Activated T-cell treated with anti-CD3 and anti-CD28 coated beads for 24 hours (primary cell): Measurements from ENCODE around the gene SEMA3C.

Source experiments
- DNase-seq: peaks from one replicate; pipeline ENCODE4 v3.0.0-alpha.2; 2020; ENCODE audit warnings: low read depth

Gene SEMA3C

DNA sequence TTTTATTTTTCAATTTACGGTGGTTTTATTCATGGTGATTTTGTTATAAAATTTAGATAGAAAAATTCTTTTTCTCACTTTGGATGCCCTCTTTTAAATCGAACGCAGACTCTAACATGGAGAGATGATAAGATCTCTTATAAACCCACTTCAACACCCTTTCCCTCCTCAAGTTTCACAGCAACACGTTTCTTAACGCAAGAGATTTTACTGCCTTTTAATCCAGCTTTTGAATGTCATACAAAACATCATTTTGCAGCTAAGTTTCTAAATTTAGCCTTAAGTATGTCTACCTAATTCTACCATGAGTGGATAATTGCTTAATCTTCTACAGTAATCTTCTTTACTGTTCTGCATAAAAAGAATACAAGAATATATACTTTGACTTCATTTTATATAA, 70.0 kb downstream of the SEMA3C start:
- no peak for DNase-seq

DNA sequence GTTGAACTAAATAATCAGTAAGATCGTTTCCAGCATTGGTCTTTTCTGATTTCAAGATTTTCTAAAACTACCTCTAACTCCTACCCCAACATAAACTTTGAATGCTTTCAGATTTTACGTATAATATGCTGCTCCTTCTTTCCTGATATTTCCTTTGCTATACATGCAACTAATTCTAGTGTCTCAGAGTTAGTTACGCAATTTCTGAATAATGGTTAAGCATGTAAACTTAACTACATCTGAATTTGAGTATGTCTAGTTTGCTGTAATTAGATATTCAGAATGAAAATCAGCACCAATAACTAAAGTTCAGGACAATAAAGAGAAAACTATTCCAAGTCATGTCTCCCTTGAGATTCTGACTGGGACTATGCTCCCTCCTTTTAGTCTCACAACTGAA, 71.0 kb downstream of the SEMA3C start:
- no peak for DNase-seq

DNA sequence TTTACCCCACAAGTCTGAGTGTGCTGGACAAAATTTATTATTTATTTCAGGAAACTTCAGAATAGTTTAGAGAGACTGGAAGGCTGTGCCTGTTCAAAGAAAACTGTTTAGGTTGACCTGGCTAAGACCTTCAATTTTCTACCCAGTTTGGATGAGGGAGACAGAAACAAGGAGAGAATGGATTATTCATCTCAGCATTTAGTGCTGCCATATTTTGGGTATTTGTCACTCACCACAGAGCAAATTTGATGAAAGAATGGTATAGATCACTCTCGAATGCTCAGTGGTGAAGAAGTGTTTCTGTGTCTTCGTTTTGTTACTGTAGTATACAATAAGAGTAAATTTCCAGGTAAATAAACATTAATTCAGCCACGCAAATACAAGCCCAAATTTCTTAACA, 71.8 kb downstream of the SEMA3C start:
- DNase-seq, result no peak

DNA sequence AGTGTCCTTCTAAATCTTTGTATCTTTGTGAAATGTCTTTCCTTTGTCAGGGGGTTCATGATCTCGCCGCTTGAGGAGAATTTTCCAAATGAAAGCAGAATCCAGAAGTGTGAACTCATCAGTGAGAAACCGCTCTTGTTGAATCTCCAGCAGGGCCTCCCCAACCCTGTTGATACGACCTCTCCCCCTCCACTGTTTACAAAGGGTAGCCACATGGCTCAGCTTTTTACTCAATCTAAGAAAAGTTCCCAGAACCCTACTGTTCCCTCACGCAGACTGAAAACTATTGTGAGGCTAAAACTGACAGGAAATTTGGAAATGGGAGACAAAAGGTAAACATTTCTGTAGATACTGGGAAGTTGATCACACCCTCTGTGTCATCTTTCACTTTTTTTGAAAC, 73.9 kb downstream of the SEMA3C start:
- DNase-seq, result no peak

DNA sequence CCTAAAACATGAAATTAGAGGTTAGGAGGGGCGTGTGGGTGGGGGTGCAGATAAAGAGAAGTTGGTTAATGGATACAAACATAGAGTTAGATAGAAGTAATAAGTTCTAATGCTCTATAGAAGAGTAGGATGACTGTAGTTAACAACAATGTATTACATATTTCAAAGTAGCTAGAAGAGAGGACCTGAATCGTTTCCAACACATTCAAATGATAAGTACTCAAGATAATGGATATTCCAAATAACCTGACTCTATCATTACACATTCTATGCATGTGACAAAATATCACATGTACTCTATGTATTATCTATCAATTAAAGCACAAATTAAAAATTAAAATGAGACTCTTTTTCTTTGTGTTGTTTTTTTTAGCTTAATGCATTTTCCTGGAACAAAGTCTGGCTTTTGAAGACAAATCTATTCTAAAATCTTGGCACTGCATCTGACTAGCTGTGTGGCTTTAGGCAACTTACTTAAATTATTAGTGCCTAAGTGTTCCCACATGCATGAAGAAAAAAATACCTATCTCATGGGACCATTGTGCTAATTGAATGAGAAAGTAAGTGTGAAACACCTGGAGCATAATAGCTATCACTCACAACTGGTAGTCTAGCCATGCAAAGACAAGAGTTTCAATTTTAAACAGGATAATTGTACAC, 75.7 kb downstream of the SEMA3C start:
- DNase-seq, result no peak

DNA sequence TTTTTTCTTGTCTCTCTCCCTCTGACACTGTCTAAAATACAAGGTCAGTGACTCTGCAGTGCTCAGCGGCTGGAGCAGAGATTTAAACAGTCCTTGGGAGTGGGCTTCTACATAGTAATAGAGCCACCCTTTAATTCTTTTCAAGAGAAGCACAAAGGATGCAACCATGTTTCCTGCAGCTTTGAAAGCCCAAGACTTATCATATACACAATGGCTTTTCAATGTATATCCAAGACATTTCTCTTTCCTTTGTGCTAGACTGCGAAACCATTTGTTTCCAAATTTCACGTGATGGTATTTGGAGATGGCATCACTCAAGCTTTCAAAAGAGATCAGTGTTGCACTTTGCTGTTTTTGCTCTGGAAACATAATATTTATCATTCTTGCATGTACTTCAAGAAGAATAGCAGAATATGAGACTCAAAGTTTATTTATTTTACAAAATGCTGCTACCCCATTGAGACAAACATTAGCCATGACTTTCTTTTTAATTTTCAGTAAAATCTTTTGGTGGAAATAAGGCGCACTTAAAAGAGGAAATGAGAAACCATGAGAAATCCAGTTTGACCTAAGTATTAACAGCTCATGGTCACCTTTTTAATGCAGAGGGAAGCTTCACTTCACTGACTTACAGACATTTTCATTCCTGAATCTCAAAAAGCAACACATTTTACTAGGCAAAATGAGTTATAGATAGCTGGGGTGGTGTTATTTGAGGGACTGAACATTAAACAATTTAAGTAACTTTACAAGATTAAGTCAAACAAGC, 76.6 kb downstream of the SEMA3C start:
- no peak for DNase-seq

DNA sequence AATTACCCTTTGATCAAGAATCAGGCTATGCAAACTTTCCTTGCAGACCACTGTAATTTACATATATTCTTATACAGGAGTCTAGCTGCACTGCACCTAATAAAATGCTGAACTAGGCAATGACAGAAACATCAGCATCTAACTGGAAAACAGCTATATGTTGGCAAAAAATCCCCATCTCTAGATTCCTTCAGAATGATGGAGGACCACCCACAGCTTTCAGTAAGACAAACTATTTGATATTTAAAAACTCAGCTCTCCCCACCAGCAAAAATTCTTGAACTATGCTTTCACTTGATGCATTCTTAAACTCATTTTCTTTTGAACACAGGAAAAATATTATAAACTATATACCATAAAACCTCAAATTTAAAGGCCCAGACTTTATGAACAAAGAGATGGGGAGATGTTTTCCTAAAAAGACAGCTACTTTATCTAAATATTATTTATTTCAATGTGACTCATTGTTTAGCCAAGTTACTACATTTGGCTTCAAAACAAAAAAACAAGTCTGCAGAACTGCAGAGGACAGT, 77.4 kb downstream of the SEMA3C start:
- no peak for DNase-seq

DNA sequence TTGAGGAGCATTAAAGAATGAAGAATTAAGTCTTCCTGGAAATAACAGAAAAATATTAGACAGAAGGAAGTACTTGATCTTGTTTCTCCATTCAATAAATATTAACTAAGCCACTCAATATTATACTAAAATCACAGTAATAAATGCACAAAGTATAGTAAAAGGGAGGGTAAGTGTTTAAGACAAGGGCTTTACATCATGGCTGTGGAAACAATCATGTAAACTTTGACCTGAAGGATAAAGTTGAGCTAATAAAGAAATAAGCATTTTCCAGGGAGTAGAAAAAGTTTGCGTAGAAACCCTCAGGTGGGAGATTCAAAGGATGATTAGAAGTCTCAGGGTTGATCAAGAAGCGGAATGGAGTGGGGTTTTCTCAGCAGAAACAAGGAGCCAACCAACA, 78.2 kb downstream of the SEMA3C start:
- no peak for DNase-seq

DNA sequence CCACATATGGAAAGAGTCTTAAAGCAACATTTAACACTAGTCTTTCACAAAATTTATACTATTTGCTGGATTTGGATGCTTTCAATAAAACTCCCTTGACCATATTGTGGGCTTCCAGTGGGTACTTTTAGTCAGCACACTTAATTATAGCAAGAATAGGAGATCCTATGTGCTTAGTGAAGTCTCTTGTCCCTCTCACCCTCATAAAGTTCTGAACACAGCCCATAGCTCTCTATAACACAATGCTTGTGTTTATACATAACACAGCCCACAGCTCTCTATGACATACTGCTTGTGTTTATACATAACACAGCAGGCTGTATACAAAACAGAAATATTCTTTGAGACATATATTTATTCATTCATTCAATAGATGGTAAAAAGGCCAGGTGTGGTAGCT, 79.0 kb downstream of the SEMA3C start:
- no peak for DNase-seq

DNA sequence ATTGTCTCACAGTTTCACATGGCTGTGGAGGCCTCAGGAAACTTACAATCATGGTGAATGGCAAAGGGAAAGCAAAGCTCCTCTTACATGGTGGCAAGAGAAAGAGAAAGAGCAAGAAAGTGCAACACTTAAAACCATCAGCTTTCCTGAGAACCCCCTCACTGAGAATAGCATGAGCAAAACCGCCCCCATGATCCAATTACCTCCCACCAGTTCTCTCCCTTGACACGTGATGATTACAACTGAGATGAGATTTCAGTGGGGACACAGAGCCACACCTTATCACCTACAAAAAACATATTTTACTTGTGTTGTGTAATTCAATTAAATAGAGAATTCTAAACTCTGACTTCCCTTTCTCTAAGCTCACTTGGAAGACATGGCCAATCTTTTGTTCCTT, 80.2 kb downstream of the SEMA3C start:
- no peak for DNase-seq

DNA sequence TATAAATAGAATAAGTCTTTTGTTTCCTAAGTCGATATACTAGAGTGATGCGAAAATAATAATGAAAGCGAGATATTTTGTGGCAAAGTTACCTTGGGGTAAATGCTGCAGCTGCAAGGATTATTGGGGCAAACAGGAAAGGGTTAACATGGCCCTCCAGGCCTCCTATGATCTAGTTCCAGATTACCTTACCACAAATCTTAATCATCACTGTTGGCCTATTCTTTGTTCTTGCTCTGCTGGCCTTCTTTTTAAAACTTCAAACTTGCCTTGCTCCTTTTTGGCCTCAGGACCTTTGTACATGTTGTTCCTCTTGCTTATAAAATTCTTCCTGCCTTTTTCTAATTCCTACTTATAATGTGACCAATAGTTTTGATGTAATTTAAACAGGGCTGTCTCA, 81.5 kb downstream of the SEMA3C start:
- DNase-seq, result no peak

DNA sequence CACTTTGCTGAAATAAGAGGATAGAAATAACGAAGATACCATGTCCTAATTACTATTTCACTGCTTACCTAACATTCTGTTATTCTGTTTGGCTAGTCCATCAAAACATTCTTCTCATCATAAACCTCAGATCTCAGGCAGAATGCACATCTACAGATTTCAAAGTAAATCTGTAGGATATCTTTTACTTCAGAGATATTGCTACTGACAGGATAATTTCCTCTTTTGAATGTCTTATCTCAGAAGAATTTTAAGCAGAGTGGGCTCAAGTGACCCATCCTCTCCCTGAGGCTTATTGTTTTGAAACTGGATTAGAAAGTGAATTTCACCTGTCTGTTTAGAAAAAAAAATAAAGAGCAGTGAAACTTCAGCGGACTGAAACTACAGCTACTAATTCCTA, 83.6 kb downstream of the SEMA3C start:
- DNase-seq, result no peak

DNA sequence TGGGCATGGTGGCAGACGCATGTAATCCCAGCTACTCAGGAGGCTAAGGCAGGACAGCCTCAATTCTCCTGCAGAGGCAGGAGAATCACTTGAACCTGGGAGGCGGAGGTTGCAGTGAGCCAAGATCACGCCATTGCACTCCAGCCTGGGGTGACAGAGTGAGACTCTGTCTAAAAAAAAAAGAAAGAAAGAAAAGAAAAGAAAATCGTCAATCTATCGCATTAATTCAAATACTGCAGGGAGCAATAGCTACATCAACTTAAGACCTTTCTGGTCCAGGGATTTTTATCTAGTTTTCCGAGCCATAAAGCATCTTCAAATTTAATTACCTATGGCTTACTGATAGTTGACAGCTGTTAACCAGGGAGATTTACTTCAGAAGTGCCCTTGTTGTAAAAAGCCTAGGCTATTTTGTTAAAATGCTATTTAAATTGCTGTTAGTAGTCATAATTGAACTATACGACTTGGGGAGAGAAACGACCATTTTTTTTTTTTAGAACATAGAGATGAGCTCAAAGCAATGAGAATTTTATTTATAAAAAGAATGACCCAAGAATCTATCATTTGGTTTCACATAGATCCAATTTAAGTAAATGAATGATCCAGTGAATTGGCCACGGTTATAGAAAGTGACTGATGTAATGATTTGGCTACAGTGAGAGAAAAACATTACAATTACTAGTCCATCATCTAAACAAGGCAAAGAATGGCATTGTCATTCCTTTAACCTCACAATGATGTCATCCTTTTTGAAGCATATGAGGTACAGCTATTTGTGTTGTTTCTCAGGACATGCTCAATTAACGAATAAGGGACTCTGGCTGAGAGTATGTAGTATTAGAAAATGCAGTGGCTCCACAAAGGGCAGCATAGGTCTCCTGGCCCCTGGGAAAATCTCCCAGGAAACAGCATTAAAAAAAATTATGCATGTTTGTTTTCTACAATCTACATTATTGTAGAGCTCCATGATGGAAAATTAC, 85.3 kb downstream of the SEMA3C start:
- DNase-seq, result no peak

DNA sequence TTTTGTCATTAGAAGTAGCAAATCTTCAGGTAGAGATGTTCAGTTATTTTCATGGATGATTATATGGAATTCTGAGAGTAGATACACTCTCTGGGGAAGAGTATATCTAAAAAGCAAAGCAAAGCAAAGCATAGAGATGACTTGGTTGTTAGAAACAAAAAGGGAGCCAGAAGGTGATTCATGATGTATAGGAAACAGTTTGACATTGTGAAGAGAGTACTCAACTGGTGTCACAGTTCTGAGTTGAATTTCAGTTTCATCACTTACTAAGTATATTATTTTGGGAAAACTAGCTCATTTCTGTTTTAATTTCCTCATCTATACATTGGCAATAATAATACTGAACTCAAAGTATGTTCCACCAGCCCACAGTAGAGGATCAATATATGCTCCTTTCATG, 86.8 kb downstream of the SEMA3C start:
- DNase-seq, result no peak

DNA sequence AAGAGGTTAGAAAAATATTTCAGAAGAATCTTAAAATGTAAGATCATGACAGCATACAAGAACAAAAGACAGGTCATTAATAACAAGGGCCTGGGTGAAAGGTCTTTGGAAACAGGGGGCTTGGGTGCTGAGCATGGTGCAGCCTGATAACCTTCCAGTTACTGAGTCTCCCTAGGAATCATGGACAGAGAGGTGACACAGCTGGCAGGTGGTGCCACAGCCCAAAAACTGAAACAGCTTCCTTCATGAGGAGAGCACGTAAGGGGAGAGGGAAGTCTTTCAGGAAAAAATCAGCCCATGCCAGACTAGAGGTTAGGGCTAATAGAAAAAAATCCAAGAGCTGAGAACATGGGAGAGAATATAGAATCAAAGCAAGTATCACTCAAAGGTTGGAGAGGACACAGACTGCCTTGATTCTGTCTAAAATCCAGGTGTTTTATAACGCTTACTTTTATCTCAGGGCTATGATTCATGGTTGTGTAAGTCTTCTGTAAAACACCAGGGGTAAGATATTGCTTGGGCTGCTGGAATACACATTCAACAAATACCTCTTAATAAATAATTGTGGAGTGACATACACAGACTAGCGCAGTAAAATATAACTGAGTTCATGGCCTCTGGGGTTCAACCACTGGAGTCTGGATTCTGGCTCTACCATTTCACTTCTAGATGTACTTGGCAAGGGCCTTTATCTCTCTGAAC, 88.1 kb downstream of the SEMA3C start:
- DNase-seq, result no peak

DNA sequence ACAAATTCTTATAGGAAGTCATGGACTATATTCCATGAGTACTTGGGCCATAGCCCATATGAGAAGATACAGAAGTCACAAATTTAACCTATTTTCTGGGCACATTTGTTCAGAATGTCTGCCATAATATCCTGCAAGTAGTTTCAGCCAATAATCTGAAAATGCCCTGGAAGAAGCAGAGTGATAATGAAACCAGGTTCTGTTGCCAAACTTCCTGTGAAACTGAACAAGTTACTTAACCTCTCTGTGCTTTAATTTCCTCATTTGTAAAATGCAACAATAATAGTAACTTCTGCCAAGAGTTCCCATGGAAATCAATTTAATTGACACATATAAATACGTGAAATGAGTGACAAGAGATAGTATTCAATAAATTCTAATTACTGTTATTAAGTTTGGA, 88.8 kb downstream of the SEMA3C start:
- no peak for DNase-seq

DNA sequence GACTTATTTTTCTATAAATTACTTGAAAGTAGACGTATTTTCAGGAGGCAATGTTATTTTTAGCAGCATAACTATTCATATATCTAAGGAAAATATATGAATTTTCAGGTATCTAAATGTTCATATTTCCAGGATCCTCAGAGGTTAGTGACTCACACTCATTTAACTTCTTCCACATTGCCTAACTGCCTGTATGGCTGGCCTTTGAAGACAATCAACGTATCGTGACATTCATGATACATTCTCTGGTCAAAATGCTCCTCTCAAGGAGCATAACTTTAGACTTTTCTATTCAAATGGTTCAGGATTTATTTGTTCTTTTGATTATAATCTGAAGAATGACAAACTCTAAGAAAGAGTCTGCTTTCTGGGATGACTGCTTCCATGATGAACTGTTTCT, 89.3 kb downstream of the SEMA3C start:
- DNase-seq, result no peak

DNA sequence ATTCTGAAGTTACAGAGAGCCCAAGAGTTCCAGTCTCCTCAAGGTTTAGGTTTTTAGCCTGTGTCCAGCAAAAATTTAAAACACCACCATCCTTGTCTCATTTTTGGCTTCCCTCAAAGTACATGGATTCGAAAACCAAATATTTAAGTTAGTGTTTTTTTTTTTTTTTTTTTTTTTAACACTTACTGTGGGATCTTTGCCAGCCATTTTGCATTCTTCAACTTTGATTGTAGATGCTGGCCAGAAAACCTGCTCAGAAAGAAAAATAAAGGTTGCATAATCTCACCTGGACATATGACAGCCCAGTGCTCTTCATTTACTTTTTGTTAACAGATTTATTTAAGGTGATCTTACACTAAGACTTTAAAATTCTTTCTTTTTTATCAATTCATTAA, 91.6 kb downstream of the SEMA3C start:
- DNase-seq, result no peak

DNA sequence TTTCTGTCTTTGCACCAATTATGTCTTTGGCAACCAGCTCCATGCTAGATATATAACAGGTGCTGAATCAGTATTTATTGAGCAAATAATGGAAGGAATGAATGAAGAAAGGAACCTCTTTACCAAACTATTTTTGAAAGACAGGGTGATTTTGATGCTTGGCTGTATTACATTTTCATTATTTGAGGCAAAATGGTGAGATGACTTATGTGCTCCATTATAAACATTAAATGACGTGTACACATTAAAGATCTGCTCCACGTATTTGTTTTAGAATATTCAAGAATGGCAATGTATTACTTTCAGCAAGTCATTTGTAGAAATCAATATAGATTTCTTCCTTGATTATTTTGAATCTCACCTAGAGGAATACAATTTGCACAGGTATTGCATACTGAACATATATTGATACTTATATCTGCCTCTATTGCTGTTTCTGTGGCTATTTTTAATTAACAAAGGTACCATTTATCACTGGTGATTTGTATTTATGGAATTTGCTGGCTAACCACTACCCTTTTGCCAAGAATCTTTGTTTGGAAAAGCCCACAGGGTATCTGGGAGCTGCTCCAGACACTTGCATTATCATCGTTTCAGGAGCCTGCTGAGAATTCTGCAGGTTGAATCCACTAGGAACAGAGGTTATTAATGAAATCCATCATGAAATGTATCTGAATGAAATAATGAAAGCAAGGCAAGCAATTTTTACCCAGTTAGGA, 92.2 kb downstream of the SEMA3C start:
- no peak for DNase-seq

DNA sequence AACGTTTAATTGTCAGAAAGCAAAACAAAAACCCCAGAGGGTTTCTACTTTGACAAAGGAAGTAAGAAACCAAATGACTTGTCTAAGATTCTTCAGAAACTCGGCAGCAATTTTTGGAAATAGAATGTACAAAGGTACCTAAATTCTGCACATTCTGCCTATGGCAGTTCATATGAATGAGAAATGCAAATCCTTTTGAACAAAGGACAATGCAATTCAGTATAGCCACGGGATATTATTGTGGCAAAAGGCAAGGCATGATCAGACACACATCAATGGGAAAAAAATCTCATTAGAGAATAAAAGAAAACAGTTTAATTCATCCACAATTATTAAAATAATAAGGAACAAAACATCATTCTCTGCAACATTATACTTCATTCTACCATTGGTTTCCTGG, 93.4 kb downstream of the SEMA3C start:
- DNase-seq, result no peak

DNA sequence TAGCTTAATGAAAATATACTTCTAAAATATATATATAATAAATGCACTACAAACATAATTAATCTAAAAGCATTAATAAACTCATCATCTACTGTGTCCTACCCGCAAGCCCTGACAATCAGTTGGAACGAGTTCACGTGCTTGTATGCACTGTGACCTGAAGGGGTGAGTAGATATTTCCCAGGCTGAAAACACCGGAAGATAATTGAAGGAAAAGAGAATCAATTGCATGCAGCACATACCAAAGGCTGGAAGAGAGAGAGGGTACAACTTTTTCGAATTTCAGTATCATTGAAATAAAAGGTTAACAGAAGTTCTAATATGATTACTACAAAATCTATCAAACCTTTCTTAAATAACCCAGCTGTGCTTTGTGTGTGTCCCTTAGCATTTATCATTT, 94.6 kb downstream of the SEMA3C start:
- no peak for DNase-seq
